ENCODE results near the gene TBC1D3D.
"Not testable (repeated sequence)": the region's sequence is repeated elsewhere in the genome, so short reads cannot be mapped to it uniquely, and the experiment has no call there.

Gene TBC1D3D

DNA sequence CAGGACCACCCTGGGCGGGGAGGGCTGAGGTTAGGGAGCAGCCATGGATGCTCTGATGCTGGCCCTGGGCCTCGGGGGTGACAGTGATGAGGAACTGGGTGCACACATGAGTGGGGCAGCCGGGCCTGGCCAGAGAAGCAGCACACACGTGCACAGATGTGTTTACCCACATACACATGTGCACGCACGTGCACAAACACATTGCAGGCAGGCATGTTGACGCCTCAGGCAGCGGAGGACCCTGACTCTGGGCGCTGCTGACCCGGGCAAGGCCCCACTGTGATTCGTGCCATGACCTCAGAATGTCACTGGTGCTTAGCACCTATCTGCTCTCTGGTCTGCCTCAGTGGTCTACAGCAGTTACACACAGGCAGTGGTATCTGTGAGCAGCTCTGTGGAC lies at the start of gene TBC1D3D:
TBC1D3D (plus strand) TSS at position 301 of the 400 bp plus-strand sequence. CDS start 1,585 bp downstream, outside the sequence.
- DNase-seq: not testable (repeated sequence)

DNA sequence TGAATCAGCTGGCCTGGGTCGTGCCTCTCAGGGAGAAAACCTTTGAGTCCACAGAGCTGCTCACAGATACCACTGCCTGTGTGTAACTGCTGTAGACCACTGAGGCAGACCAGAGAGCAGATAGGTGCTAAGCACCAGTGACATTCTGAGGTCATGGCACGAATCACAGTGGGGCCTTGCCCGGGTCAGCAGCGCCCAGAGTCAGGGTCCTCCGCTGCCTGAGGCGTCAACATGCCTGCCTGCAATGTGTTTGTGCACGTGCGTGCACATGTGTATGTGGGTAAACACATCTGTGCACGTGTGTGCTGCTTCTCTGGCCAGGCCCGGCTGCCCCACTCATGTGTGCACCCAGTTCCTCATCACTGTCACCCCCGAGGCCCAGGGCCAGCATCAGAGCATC lies 14.8 kb upstream of the TBC1D3D start, which contains the start of gene TBC1D3L:
TBC1D3L (minus strand) TSS at position 101 of the 400 bp plus-strand sequence. CDS start 1,540 bp downstream, outside the sequence.
- DNase-seq: not testable (repeated sequence)

Data from amniotic stem cell (primary cell).